ENCODE data around the gene MYO5A.

Gene MYO5A

DNA sequence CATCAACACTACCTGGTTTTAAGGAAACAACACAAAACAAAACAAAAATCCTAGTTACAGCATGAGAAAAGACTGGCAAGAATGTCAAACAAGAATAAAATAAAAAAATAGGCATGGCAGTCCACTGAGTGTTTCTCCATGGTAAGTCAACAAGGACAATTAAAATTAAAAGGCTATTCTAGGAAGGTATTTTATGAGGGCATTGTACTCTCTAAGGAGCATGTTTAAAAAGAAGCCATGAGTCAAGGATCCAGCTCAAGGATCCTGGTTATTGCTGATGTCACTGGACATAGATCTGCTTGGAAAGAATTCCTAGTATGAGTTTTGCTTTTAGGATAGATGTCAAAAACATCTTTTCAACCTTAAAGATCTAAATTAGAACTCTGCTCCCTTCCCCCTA is 106.7 kb downstream of the MYO5A start:
- H3F3A ChIP-seq (ENCODE audit: insufficient read depth): no peaks in the 10 kb centered on the region
- H3K9ac ChIP-seq (ENCODE audit: low read length): no peak overlapping the region
- H3K4me2 ChIP-seq (ENCODE audit: low read depth, low read length, poor library complexity, severe bottlenecking): no peak overlapping the region
- H3K79me2 ChIP-seq (ENCODE audit: insufficient read depth, low read length): no peaks in the 10 kb centered on the region
- no peaks in the 10 kb centered on the region for H3K9me3 ChIP-seq (ENCODE audit: insufficient read depth, low read length)
- H3K27me3 ChIP-seq (ENCODE audit: low read length): no peaks in the 10 kb centered on the region
- no peak overlapping the region for H2AFZ ChIP-seq (ENCODE audit: low read depth, low read length, severe bottlenecking)
- H4K20me1 ChIP-seq (ENCODE audit: low read depth, low read length): no peaks in the 10 kb centered on the region
- TF ChIP-seq EZH2phosphoT487 (conservative IDR thresholded peaks at IDR 0.05; ENCODE audit: low read length): no peak
- TF ChIP-seq, protein P1, sequence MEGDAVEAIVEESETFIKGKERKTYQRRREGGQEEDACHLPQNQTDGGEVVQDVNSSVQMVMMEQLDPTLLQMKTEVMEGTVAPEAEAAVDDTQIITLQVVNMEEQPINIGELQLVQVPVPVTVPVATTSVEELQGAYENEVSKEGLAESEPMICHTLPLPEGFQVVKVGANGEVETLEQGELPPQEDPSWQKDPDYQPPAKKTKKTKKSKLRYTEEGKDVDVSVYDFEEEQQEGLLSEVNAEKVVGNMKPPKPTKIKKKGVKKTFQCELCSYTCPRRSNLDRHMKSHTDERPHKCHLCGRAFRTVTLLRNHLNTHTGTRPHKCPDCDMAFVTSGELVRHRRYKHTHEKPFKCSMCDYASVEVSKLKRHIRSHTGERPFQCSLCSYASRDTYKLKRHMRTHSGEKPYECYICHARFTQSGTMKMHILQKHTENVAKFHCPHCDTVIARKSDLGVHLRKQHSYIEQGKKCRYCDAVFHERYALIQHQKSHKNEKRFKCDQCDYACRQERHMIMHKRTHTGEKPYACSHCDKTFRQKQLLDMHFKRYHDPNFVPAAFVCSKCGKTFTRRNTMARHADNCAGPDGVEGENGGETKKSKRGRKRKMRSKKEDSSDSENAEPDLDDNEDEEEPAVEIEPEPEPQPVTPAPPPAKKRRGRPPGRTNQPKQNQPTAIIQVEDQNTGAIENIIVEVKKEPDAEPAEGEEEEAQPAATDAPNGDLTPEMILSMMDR (IDR thresholded peaks at IDR 0.05; ENCODE audit: insufficient read depth, low read length, poor library complexity, severe bottlenecking): no peak
- no peak overlapping the region for H3K27ac ChIP-seq (ENCODE audit: low read depth, low read length)
- H3K36me3 ChIP-seq (ENCODE audit: low read length): no peaks in the 10 kb centered on the region
- H3K9me2 ChIP-seq (replicated peaks; ENCODE audit: insufficient read depth, low read length): no peaks in the 10 kb centered on the region
- no peak overlapping the region for H3K4me3 ChIP-seq (ENCODE audit: insufficient read depth, low read length, poor library complexity, severe bottlenecking)

DNA sequence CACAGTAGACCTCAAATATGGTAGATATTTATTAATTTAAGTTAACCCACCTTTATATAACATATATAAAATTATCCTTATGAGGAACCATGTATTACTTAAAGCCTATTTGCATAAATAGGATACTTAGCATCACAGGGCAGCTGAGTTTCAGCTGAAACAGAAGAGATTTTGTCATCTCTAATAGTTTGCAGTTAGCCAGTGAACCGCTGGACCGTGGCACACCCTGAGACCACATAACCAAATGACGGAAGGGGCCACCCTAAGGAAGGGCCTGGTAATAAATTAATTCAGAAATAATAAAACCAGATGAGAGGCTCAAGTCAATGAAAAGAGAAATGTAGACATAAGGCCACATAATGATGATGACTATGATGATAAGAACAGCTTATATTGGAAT is 107.7 kb downstream of the MYO5A start:
- H3K9me3 ChIP-seq (ENCODE audit: insufficient read depth, low read length): no peaks in the 10 kb centered on the region
- H3K36me3 ChIP-seq (ENCODE audit: low read length): no peaks in the 10 kb centered on the region
- H3K4me3 ChIP-seq (ENCODE audit: insufficient read depth, low read length, poor library complexity, severe bottlenecking): no peak overlapping the region
- H3K79me2 ChIP-seq (ENCODE audit: insufficient read depth, low read length): no peaks in the 10 kb centered on the region
- H4K20me1 ChIP-seq (ENCODE audit: low read depth, low read length): no peaks in the 10 kb centered on the region
- H3K4me2 ChIP-seq (ENCODE audit: low read depth, low read length, poor library complexity, severe bottlenecking): no peak overlapping the region
- H3K27me3 ChIP-seq (ENCODE audit: low read length): no peaks in the 10 kb centered on the region
- no peaks in the 10 kb centered on the region for H3K9me2 ChIP-seq (replicated peaks; ENCODE audit: insufficient read depth, low read length)
- no peak overlapping the region for H3K27ac ChIP-seq (ENCODE audit: low read depth, low read length)
- TF ChIP-seq, protein P1 (IDR thresholded peaks at IDR 0.05; ENCODE audit: insufficient read depth, low read length, poor library complexity, severe bottlenecking): no peak
- no peak for TF ChIP-seq EZH2phosphoT487 (conservative IDR thresholded peaks at IDR 0.05; ENCODE audit: low read length)
- H2AFZ ChIP-seq (ENCODE audit: low read depth, low read length, severe bottlenecking): no peak overlapping the region
- no peaks in the 10 kb centered on the region for H3F3A ChIP-seq (ENCODE audit: insufficient read depth)
- no peak overlapping the region for H3K9ac ChIP-seq (ENCODE audit: low read length)

DNA sequence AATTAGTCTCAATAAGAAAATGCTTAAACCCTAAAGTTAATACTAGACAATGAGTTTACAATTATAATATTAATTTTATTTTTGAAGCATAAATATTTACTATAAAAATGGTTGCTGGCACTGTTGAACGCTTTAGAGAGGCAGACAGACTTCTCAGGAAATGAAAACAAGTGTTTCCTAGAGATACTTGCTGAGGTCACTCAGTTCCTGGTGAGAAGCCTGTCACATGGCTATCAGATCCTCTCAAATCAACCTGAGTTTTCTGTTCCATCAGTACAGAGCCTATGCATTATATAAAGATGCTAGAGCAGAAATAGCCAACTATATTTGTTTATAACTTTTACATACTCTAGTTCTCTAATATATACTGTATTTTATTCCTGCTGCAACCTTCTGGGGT is 109.2 kb downstream of the MYO5A start:
- Histone ChIP-seq H2AFZ (ENCODE audit: low read depth, low read length, severe bottlenecking) (no peak overlapping the region), H3K9me3 (ENCODE audit: insufficient read depth, low read length) (no peaks in the 10 kb centered on the region), H3K9ac (ENCODE audit: low read length) (no peak overlapping the region), H4K20me1 (ENCODE audit: low read depth, low read length) (no peaks in the 10 kb centered on the region), H3K4me3 (ENCODE audit: insufficient read depth, low read length, poor library complexity, severe bottlenecking) (no peak overlapping the region), H3K4me2 (ENCODE audit: low read depth, low read length, poor library complexity, severe bottlenecking) (no peak overlapping the region), H3K27ac (ENCODE audit: low read depth, low read length) (no peak overlapping the region), H3F3A (ENCODE audit: insufficient read depth) (no peaks in the 10 kb centered on the region), H3K36me3 (ENCODE audit: low read length) (no peaks in the 10 kb centered on the region), H3K79me2 (ENCODE audit: insufficient read depth, low read length) (no peaks in the 10 kb centered on the region), H3K9me2 (replicated peaks; ENCODE audit: insufficient read depth, low read length) (no peaks in the 10 kb centered on the region), H3K27me3 (ENCODE audit: low read length) (no peaks in the 10 kb centered on the region)
- TF ChIP-seq, protein P1 (IDR thresholded peaks at IDR 0.05; ENCODE audit: insufficient read depth, low read length, poor library complexity, severe bottlenecking): no peak
- no peak for TF ChIP-seq EZH2phosphoT487 (conservative IDR thresholded peaks at IDR 0.05; ENCODE audit: low read length)

Measured in SU-DHL-6 (cell line).